Activated CD8-positive, alpha-beta memory T cell treated with anti-CD3 and anti-CD28 coated beads, Interleukin-2, amount 10 ng/mL, durations not matched to agents 7 days and 5 days (primary cell): ENCODE results near the gene CLEC1A. TPM values are rescaled to one million over a fixed set of nuclear protein-coding genes. Genes with fewer than 3 reads are reported as not detected.

Experiments used
- ATAC-seq: fragments of 150-1000 bp; cut with Tn5 transposase; one replicate; pipeline ENCODE4 v1.10.0; 2021; ENCODE audit warnings: moderate library complexity
- CTCF ChIA-PET: fragments of 350-600 bp; sonication (Branson Sonifier 250); formaldehyde crosslinking; loops from one replicate; lab custom pipeline; 2021; ENCODE audit warnings: antibody characterized with exemption; lab: Charles Lee
- DNase-seq: peaks from one replicate; pipeline ENCODE4 v3.0.0-alpha.2; 2020
- H3K27ac Mint-ChIP-seq: one replicate; pipeline ENCODE4 v1.8.0; 2021; ENCODE audit warnings: mild to moderate bottlenecking, mixed read lengths
- H3K27me3 Mint-ChIP-seq: one replicate; pipeline ENCODE4 v1.8.0; 2021; ENCODE audit warnings: mixed read lengths
- H3K36me3 Mint-ChIP-seq: one replicate; pipeline ENCODE4 v1.8.0; 2021; ENCODE audit warnings: mild to moderate bottlenecking, mixed read lengths
- H3K4me1 Mint-ChIP-seq: one replicate; pipeline ENCODE4 v1.8.0; 2021; ENCODE audit warnings: mixed read lengths
- H3K4me3 Mint-ChIP-seq: one replicate; pipeline ENCODE4 v1.8.0; 2021; ENCODE audit warnings: mild to moderate bottlenecking, moderate library complexity, mixed read lengths
- H3K9me3 Mint-ChIP-seq: one replicate; pipeline ENCODE4 v1.8.0; 2022; ENCODE audit warnings: low read depth, mixed read lengths
- total RNA-seq, 2 experiments: library from RNA; stranded (reverse); gene quantifications; one replicate each; pipeline ENCODE4 v1.2.3, GENCODE V29; 2021

CLEC1A gene
- total RNA-seq, 2 experiments from 2014 or later: not detected

DNA sequence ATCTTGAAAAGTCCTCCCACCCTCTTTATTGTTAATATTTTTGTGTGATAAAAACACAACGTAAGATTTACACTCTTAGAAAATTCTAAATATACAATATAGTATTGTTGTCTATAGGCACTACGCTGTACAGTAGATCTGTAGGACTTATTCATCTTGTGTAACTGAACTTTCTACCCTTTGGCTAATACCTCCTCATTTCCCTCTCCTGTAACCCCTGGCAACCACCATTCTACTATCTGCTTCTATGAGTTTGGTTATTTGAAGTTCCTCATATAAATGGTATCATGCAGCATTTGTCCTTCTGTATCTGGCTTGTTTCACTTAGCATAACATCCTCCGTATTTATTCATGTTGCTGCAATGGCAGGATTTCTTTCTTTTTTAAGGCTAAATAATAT lies 73.5 kb downstream of the CLEC1A start:
- Mint-ChIP-seq H3K4me3 (no peak overlapping the region), H3K27ac (no peak overlapping the region), H3K9me3 (peaks cover 2% of the 10 kb centered on the region), H3K27me3 (peaks cover 18% of the 10 kb centered on the region), H3K36me3 (no peaks in the 10 kb centered on the region), H3K4me1 (no peaks in the 10 kb centered on the region)
- ATAC-seq (no peak), DNase-seq (no peak)
- CTCF ChIA-PET: interaction anchor here (1.1 kb wide), 1 partner anchor 211 kb away, joined by 3 read pairs; no protein-coding TSS in a partner anchor

- ATAC-seq (no peak), DNase-seq (no peak)
- H3K4me1 Mint-ChIP-seq: no peaks in the 10 kb centered on the region
- CTCF ChIA-PET: interaction anchor here (0.8 kb wide), 1 partner anchor 10 kb away, joined by 3 read pairs; no protein-coding TSS in a partner anchor
- peaks cover 2% of the 10 kb centered on the region for H3K9me3 Mint-ChIP-seq
- no peaks in the 10 kb centered on the region for H3K36me3 Mint-ChIP-seq
- H3K4me3 Mint-ChIP-seq: no peak overlapping the region
- H3K27me3 Mint-ChIP-seq: peaks cover 21% of the 10 kb centered on the region
- H3K27ac Mint-ChIP-seq: no peak overlapping the region
Observed at GRCh38 chr12:10021342-10021741, 77.4 kb downstream of the CLEC1A start.

Other genes with a start within 250 kb of the CLEC1A start
- gene CLEC2B, start 229.6 kb downstream of the CLEC1A start, total RNA-seq: 10 to 100 TPM; 55.1 to 55.3 TPM
- gene KLRF2, start 217.5 kb downstream of the CLEC1A start, total RNA-seq: 1 to 10 TPM in 1 of 2 experiments, not detected in 1; 1.6 TPM
- not detected for gene CLEC2A, start 166.6 kb downstream of the CLEC1A start, total RNA-seq
- 1 to 10 TPM in 1 of 2 experiments, under 1 TPM in 1; 0.40 to 1.6 TPM for gene CLEC12A, start 127.6 kb downstream of the CLEC1A start, total RNA-seq
- not detected for gene CLEC1B, start 99.9 kb downstream of the CLEC1A start, total RNA-seq
- gene CLEC12B, start 88.4 kb downstream of the CLEC1A start, total RNA-seq: not detected
- not detected for gene CLEC9A, start 68.3 kb downstream of the CLEC1A start, total RNA-seq
- gene CLEC7A, start 31.2 kb upstream of the CLEC1A start, total RNA-seq: under 1 TPM in 1 of 2 experiments, not detected in 1; 0.26 TPM
- not detected for gene OLR1, start 73.1 kb upstream of the CLEC1A start, total RNA-seq
- gene TMEM52B, start 80.0 kb upstream of the CLEC1A start, total RNA-seq: not detected
- 10 to 100 TPM; 29.3 to 47.5 TPM for gene GABARAPL1, start 113.9 kb upstream of the CLEC1A start, total RNA-seq
- gene KLRD1, start 208.9 kb upstream of the CLEC1A start, total RNA-seq: 10 to 100 TPM; 60.0 to 95.9 TPM